ENCODE results near the gene OR51G1. TPM values are rescaled to one million over a fixed set of nuclear protein-coding genes. Genes with fewer than 3 reads are reported as not detected.

Gene OR51G1
- total and polyA plus RNA-seq, 9 donors, result not detected

GRCh38 chr11:4891996-4892640 lies 32.0 kb downstream of the OR51G1 start:
- WGBS, 3 donors, result 85 to 88% (median 87%) methylated on average over 1 of the region's 1 CpG
- DNase-seq, result no peak
- H3K9me3 ChIP-seq, result no peaks in the 10 kb centered on the region
- no peaks in the 10 kb centered on the region for H3K36me3 ChIP-seq
- H3K27me3 ChIP-seq, result no peaks in the 10 kb centered on the region
- TF ChIP-seq CTCF (IDR thresholded peaks at IDR 0.05), result no peak
- no peak for TF ChIP-seq EP300 (IDR thresholded peaks at IDR 0.05)
- no peak for TF ChIP-seq POLR2A (IDR thresholded peaks at IDR 0.05)
- H3K4me1 ChIP-seq (ENCODE audit: insufficient read depth), result no peaks in the 10 kb centered on the region
- no peak overlapping the region for H3K27ac ChIP-seq
- intact Hi-C loops (cut with DNase I), result no loop called here
- no peak overlapping the region for H3K4me3 ChIP-seq

GRCh38 chr11:4890279-4890678 lies 33.9 kb downstream of the OR51G1 start:
- no peak for DNase-seq
- TF ChIP-seq EP300 (IDR thresholded peaks at IDR 0.05), result no peak
- intact Hi-C loops (cut with DNase I), result no loop called here
- no peaks in the 10 kb centered on the region for H3K4me1 ChIP-seq (ENCODE audit: insufficient read depth)
- WGBS, 3 donors, result 90 to 96% (median 92%) methylated on average over 2 of the region's 2 CpGs
- H3K9me3 ChIP-seq, result no peaks in the 10 kb centered on the region
- no peaks in the 10 kb centered on the region for H3K27me3 ChIP-seq
- H3K4me3 ChIP-seq, result no peak overlapping the region
- no peak overlapping the region for H3K27ac ChIP-seq
- no peaks in the 10 kb centered on the region for H3K36me3 ChIP-seq

- DNase-seq, result no peak
- Histone ChIP-seq H3K4me1 (ENCODE audit: insufficient read depth) (no peaks in the 10 kb centered on the region), H3K36me3 (no peaks in the 10 kb centered on the region), H3K27ac (no peak overlapping the region), H3K9me3 (no peaks in the 10 kb centered on the region), H3K4me3 (no peak overlapping the region), H3K27me3 (no peaks in the 10 kb centered on the region)
- TF ChIP-seq POLR2A (IDR thresholded peaks at IDR 0.05) (no peak), EP300 (IDR thresholded peaks at IDR 0.05) (no peak), CTCF (IDR thresholded peaks at IDR 0.05) (no peak)
- intact Hi-C loops (cut with DNase I), result no loop called here
- WGBS, 3 donors, result 0% methylated on average over 1 of the region's 1 CpG
Measured at GRCh38 chr11:4887591-4887990, 36.5 kb downstream of the OR51G1 start.

GRCh38 chr11:4886186-4886585 lies 38.0 kb downstream of the OR51G1 start:
- Histone ChIP-seq H3K27me3 (no peaks in the 10 kb centered on the region), H3K27ac (no peak overlapping the region), H3K4me3 (no peak overlapping the region), H3K36me3 (no peaks in the 10 kb centered on the region), H3K4me1 (ENCODE audit: insufficient read depth) (no peaks in the 10 kb centered on the region), H3K9me3 (no peaks in the 10 kb centered on the region)
- TF ChIP-seq CTCF (IDR thresholded peaks at IDR 0.05), result no peak
- no peak for TF ChIP-seq POLR2A (IDR thresholded peaks at IDR 0.05)
- no peak for TF ChIP-seq EP300 (IDR thresholded peaks at IDR 0.05)
- no peak for DNase-seq
- intact Hi-C loops (cut with DNase I), result no loop called here
- 68 to 77% (median 71%) methylated on average over 3 of the region's 3 CpGs for WGBS, 3 donors

- DNase-seq, result no peak
- Histone ChIP-seq H3K9me3 (no peaks in the 10 kb centered on the region), H3K27me3 (no peaks in the 10 kb centered on the region), H3K36me3 (no peaks in the 10 kb centered on the region), H3K4me3 (no peak overlapping the region), H3K4me1 (ENCODE audit: insufficient read depth) (no peaks in the 10 kb centered on the region), H3K27ac (no peak overlapping the region)
- WGBS, 3 donors, result 55 to 65% (median 61%) methylated on average over 3 of the region's 3 CpGs
- intact Hi-C loops (cut with DNase I), result no loop called here
- TF ChIP-seq EP300 (IDR thresholded peaks at IDR 0.05) (no peak), POLR2A (IDR thresholded peaks at IDR 0.05) (no peak), CTCF (IDR thresholded peaks at IDR 0.05) (no peak)
Measured at GRCh38 chr11:4884361-4884760, 39.8 kb downstream of the OR51G1 start.
